ENCODE results near the gene MAN1A1. TPM values are rescaled to one million over a fixed set of nuclear protein-coding genes. Genes with fewer than 3 reads are reported as not detected.

Gene MAN1A1
- total RNA-seq, 2 donors from 2014 or later = 41.7 to 43.7 TPM

DNA sequence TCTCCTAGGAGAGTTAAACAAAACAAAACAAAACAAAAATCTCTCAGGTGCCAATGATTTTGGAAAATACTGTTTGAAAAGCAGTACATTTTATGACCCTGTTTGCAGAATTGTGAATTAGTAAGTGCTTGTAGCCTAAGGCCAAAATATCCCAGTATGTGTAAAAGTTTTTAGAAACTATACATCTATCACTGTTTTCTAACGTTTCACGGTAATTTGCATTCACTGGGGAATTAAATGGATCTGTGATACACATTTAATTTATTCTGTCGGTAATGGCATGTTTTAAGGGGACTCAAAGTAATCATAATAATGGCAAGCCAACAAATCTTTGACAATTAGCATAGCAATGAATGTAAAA lies 175.5 kb downstream of the MAN1A1 start:
- H3K9me3 ChIP-seq (ENCODE audit: control insufficient read depth, low read length) = no peaks in the 10 kb centered on the region
- Mint-ChIP-seq H3K4me3 (no peak overlapping the region), H3K36me3 (ENCODE audit: low read depth) (peaks cover 18% of the 10 kb centered on the region), H3K27ac (no peak overlapping the region), H3K4me1 (peaks cover 23% of the 10 kb centered on the region), H3K27me3 (ENCODE audit: insufficient read depth) (no peaks in the 10 kb centered on the region), H3K9me3 (no peaks in the 10 kb centered on the region)
- no peak overlapping the region for H3K4me3 ChIP-seq (ENCODE audit: low read length)
- no peaks in the 10 kb centered on the region for H3K4me1 ChIP-seq (ENCODE audit: control insufficient read depth, insufficient read depth, low read length)
- 88 to 94% methylated on average over 3 of the region's 3 CpGs for WGBS, 2 experiments (ENCODE audit: insufficient coverage in 1 of 2, insufficient read length in 1 of 2)
- no peak for DNase-seq
- no peaks in the 10 kb centered on the region for H3K27me3 ChIP-seq (ENCODE audit: control insufficient read depth, insufficient read depth, low read length, poor library complexity, severe bottlenecking)
- no peak overlapping the region for H3K9ac ChIP-seq (ENCODE audit: extremely low read depth, low read length, poor library complexity, severe bottlenecking)
- TF ChIP-seq, protein P1, sequence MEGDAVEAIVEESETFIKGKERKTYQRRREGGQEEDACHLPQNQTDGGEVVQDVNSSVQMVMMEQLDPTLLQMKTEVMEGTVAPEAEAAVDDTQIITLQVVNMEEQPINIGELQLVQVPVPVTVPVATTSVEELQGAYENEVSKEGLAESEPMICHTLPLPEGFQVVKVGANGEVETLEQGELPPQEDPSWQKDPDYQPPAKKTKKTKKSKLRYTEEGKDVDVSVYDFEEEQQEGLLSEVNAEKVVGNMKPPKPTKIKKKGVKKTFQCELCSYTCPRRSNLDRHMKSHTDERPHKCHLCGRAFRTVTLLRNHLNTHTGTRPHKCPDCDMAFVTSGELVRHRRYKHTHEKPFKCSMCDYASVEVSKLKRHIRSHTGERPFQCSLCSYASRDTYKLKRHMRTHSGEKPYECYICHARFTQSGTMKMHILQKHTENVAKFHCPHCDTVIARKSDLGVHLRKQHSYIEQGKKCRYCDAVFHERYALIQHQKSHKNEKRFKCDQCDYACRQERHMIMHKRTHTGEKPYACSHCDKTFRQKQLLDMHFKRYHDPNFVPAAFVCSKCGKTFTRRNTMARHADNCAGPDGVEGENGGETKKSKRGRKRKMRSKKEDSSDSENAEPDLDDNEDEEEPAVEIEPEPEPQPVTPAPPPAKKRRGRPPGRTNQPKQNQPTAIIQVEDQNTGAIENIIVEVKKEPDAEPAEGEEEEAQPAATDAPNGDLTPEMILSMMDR (conservative IDR thresholded peaks at IDR 0.05) = no peak
- peaks cover 26% of the 10 kb centered on the region for H3K36me3 ChIP-seq (ENCODE audit: control insufficient read depth, insufficient read depth, low read length)
- no peak overlapping the region for H3K27ac ChIP-seq (ENCODE audit: low read depth, low read length)

DNA sequence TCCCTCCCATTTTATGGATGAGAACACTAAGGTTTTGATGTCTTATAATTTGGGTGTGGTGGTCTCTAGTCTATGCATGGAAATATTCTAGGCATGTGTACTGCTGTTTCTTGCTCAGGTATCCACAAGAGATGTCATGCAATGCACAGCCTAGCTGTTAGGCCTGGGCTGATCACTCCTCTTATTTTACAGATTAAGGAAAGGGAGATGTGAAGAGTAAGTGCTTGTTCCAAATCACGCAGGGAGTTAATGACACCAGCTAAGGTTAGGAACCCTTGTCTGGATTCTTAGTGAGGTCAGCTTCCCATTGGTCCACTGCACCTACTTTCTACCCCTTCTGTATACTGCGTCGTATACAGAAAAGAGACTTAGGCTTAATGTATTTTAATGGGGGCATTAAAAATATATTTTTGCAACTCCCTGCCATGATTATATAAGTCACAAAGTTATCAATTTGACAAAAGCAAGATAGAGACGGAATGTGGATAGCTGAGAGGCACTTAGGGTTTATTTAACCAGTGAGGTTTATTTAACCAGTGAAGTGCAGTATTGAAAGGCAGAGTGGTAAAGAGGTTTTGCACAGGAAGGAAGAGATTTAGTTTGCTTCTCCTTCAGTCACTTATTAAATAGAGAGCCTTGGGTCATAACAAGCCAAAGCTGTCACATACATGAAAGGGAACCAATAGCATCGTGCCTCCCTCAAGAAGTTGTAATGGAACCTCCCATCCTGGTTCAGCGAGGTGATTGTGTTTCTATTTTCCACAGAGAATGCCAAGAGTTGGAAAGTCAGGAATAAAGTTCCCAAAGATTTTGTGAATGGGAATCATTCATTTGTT lies 176.1 kb downstream of the MAN1A1 start:
- Histone ChIP-seq H3K27ac (ENCODE audit: low read depth, low read length) (no peak overlapping the region), H3K9me3 (ENCODE audit: control insufficient read depth, low read length) (no peaks in the 10 kb centered on the region), H3K4me1 (ENCODE audit: control insufficient read depth, insufficient read depth, low read length) (no peaks in the 10 kb centered on the region), H3K36me3 (ENCODE audit: control insufficient read depth, insufficient read depth, low read length) (peaks cover 20% of the 10 kb centered on the region), H3K9ac (ENCODE audit: extremely low read depth, low read length, poor library complexity, severe bottlenecking) (no peak overlapping the region), H3K4me3 (ENCODE audit: low read length) (no peak overlapping the region), H3K27me3 (ENCODE audit: control insufficient read depth, insufficient read depth, low read length, poor library complexity, severe bottlenecking) (no peaks in the 10 kb centered on the region)
- Mint-ChIP-seq H3K4me3 (no peak overlapping the region), H3K4me1 (peaks cover 23% of the 10 kb centered on the region), H3K36me3 (ENCODE audit: low read depth) (peaks cover 14% of the 10 kb centered on the region), H3K27me3 (ENCODE audit: insufficient read depth) (no peaks in the 10 kb centered on the region), H3K9me3 (no peaks in the 10 kb centered on the region), H3K27ac (no peak overlapping the region)
- WGBS, 2 experiments (ENCODE audit: insufficient coverage in 1 of 2, insufficient read length in 1 of 2) = 89 to 95% methylated on average over 4 of the region's 6 CpGs
- DNase-seq = no peak
- TF ChIP-seq, protein P1 (conservative IDR thresholded peaks at IDR 0.05) = no peak

DNA sequence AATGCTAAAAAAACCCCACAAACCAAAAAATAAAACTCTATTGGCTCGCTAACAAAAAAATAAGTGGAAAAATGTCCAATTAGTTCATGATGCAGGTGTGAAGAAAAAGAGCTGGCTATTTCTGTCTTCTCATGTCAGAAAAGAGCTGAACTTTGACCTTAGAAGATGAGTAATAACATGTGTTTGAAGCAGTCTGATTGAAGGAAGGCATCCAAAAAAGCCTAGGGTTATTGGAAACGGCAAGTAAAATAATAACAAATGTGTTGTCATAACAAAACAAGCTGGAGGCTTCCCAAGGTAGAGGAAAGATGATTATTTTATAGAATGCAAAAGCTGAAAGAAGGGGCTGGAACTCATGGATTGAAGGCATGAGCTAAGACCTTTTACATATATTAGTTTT lies 176.7 kb downstream of the MAN1A1 start:
- Mint-ChIP-seq H3K27me3 (ENCODE audit: insufficient read depth) (no peaks in the 10 kb centered on the region), H3K4me3 (no peak overlapping the region), H3K9me3 (no peaks in the 10 kb centered on the region), H3K4me1 (peaks cover 23% of the 10 kb centered on the region), H3K36me3 (ENCODE audit: low read depth) (peaks cover 13% of the 10 kb centered on the region), H3K27ac (no peak overlapping the region)
- Histone ChIP-seq H3K36me3 (ENCODE audit: control insufficient read depth, insufficient read depth, low read length) (peaks cover 13% of the 10 kb centered on the region), H3K9ac (ENCODE audit: extremely low read depth, low read length, poor library complexity, severe bottlenecking) (no peak overlapping the region), H3K9me3 (ENCODE audit: control insufficient read depth, low read length) (no peaks in the 10 kb centered on the region), H3K27me3 (ENCODE audit: control insufficient read depth, insufficient read depth, low read length, poor library complexity, severe bottlenecking) (no peaks in the 10 kb centered on the region), H3K27ac (ENCODE audit: low read depth, low read length) (no peak overlapping the region), H3K4me3 (ENCODE audit: low read length) (no peak overlapping the region), H3K4me1 (ENCODE audit: control insufficient read depth, insufficient read depth, low read length) (no peaks in the 10 kb centered on the region)
- TF ChIP-seq, protein P1 (conservative IDR thresholded peaks at IDR 0.05) = no peak
- WGBS, 2 experiments (ENCODE audit: insufficient coverage in 1 of 2, insufficient read length in 1 of 2) = 71 to 94% methylated on average over 1 to 2 of the region's 2 CpGs
- DNase-seq = no peak
